Activated T-helper 1 cell treated with anti-CD3 and anti-CD28 coated beads, Interleukin-2, amount 50 U/mL, for 16 hours (primary cell): ENCODE results near the gene APOBEC3B.
"Not testable (repeated sequence)": the region's sequence is repeated elsewhere in the genome, so short reads cannot be mapped to it uniquely, and the experiment has no call there.

Experiments
- DNase-seq, 2 donors: peaks; one replicate each; pipeline ENCODE4 v3.0.0-alpha.2; 2020; ENCODE audit warnings: low read depth in 1 of 2, low spot score in 1 of 2

The APOBEC3B gene

DNA sequence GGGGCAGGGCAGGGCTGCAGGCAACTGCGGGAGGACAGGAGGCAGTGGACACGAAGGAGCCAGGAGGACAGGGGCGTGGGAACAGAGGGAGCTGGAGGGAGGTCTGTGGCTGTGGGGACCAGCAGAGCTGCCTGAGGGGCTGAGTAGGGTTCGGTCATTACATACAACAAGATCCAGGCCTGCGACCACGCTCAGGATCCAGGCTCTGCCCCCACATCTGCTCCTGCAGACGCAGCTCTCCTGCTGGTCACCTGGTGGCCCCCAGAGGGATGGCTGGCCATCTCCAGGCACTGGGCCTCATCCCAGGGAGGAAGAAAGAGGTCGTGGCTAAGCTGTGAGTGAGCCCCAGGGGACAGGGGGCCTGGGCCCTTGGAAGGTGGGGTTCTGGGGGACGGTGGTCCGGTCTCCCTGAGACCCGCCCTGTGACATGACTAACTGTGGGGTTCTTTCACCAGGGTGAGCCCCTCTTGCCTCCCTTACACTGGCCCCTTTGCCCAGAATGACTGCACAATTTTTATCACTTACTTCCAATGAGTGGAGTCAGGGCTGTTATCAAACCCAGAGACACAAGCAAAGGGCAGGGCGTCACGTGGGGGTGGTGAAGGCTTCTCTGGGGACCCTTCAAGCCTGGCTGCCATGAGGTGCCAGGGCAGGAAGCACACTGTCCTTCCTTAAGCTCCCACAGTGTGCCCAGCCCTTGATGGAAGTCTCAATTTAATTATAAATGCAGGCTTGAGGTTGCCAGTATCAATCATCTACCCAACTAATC is 31.4 kb upstream of the APOBEC3B start:
- DNase-seq: no peak

DNA sequence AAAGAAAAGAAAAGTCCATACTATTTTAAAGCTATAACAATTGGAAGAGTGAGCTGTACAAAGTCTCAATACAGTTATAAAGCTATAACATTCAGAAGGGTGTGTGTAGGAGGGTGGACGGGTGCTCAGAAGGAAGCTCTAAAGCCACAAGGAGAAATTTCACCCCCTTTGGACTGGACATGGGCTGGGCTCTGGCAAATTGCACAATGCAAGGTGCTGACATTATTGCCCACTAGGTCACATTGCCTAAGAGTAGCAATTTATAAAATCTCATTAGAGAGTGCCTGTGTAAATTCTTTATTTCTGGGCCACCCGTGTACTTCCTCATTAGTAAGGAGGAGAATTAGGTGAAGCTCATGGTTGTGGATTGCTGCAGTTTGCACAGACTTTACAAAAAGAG is 30.4 kb upstream of the APOBEC3B start:
- DNase-seq: no peak

DNA sequence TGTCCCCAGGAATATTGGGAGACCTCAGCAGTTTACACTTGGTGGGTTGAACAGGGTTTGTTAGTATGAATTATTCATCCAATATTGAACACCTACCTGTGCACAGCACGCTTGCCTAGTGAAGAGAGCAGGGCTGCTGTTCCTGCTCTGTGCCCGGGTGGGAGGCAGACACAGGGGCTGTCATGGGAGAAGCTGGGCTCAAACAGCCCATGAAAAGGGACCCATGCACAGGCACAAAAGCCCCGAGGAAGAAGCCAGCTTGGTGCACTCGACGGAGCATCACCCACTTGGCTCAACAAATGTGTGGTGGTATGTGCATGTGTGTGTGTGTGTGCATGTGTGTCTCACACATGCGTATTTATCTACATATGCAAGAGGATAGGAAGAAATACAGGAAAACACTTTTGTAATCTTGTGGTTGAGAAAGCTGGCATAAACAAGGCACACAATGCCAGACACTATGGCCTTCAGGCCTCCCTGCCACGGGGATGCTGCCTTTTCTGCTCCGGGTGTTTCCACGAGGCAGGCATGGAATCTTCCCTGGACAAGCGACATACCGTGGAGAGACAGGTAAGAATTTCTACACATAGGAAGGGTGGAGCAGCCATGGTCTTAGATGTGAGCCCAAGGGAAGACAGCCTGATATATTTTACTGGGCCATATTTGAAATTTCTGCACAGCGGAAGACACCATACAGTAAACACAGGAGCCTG is 29.7 kb upstream of the APOBEC3B start:
- DNase-seq: no peak

DNA sequence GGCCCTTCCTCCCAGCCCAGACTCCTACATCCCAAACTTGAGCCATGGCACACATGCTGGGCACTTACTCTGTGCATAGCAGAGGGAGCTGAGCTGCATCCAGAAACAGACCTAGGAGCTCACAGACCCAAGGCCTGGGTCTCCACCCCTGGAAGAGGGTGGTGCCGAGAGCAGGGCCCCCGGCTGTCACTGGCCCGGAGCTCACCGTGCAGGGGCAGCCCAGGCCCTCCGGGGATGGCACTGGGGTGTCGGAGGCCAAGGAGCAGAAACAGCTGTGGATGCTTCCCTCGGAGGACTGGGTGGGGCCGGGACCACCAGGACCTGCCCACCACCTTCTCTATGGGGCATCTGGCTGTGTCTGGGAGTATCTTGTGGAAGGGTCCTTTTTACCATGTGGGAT is 29.1 kb upstream of the APOBEC3B start:
- DNase-seq: no peak

DNA sequence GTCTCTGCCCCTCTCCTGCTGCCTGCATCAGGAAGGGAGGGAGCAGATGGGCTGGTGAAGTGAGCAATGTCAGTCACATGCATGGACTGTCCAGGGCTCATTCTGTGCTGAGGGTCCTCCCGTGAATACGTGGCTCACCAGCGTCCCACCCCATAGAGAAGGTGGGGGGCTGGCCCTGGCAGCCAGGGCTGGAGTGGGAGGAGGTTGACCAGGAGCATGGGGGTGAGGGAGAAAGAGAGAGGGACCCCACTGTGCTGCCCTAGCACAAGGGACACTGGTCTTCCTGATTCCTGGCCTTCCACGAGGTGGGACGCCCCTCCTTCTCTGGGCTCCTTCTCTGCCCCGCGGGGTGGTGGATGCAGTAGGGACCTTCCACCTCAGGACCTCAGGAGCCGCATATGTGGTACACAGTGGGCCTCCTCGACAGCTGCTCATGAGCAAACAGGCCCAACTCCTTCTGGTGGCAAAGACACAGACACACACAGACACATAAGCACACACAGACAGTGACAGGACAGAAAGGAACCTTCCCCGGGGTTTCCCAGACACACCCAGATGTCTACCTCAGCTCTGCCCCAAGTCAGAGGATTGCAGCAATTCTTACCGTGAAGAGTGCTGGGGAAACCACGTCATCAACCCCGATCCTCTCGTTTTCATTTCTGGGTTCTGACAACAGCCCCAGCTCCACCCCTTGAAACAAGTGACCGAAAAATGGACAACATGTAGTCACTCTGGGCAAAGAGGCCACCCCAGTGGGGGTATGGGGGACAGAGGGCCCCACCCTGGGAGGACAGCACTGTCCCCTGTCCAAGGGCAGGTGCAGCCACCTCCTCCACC is 28.4 kb upstream of the APOBEC3B start:
- DNase-seq: peak in 1 of 2 donors; percentile 43

DNA sequence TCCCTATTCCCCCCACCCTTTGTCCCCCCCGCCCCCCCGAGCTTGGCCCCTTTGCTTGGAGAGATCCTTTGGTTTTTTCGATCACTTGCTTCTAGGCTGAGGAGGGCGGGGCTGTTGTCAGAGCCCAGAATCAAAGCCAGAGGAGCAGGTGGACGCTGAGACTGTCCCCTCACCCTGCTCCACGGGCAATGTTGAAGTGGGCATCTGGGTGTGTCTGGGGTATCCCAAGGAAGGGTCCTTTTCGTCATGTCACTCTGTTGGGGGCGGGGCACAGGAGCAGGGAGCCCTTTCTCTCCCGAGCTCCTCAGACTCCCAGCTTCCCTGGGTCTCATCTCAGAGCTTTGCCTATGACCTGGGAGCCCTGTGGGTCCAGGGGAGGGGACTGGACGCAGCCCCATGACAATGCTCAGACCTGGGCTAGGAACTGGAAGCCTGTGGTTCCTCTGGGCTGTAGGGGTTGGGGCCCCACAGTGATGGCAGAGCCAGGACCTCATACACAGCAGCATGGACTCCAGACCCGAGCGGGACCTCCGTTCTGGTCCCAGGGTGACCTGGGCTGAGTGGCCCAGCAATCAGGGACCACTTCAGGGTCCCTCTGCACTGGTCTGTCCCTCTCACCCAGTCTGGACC is 27.6 kb upstream of the APOBEC3B start:
- no peak for DNase-seq

DNA sequence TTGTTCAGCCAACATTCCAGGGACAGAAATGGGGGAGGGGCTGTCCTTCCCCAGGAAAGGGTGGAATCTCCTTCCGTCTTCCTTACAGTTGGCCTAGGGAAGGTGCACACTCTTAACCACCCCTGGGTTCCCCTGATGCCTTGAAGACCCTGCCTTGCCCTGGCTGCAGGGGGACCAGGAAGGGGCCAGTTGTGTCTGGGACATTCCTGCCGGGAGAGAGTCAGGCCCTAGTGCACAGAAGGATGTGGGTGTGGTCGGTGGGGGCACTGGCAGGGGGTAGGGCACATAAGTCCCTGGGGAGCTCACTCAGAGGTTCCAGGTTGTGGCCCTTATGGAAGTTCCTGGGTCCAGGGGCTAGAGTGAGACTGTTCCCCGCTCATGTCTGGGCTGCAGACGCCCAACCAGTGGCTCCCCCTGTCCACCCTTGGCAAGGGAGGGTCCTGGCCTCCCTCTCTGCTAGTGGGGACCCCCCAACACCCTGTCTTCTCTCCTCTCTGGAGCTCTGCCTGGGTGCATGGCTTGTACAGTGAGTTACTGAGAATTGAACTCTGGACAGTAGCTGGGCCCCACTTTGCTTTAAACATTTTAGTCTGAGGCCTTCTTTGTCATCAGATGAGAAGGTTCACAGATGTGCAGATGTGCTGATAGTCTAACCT is 26.8 kb upstream of the APOBEC3B start:
- no peak for DNase-seq

DNA sequence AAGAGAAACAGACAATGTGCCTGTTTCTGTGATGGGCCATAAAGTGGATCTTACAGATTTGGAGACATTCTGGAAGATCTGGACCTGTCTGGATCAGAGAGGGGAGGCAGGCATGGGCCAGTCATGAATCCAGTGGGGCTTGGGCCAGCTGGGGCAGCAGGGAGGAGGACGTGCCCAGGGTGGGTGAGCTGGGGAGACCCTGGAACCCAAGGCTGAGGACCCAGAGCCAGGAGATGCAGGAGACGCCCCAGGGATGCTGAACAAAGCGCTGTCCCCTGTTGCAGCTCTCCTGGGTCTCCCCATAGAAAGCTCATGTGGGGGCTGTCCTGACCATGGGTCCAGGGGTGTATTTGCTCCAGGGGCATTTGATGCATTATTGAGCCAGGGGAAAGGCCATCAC is 26.2 kb upstream of the APOBEC3B start:
- DNase-seq: no peak

DNA sequence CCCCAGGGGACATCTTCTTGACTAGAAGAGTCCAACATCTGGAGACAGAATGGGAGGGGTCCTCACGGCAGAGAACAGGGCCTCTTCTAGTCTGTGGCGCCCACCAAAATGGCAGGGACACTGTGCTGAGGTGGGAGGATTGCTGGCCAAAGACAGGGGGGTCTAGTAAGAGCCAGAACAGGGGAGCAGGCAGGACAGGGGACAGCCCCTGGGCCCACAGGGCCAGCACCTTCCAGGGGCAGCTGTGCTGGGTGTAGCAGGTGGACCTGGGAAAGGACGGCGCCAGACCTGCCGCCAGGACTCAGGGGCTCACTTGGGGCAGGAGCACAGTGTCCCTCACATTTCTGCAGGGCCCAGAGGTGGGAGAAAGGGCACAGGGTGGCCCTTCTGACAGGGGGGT is 25.6 kb upstream of the APOBEC3B start:
- no peak for DNase-seq

DNA sequence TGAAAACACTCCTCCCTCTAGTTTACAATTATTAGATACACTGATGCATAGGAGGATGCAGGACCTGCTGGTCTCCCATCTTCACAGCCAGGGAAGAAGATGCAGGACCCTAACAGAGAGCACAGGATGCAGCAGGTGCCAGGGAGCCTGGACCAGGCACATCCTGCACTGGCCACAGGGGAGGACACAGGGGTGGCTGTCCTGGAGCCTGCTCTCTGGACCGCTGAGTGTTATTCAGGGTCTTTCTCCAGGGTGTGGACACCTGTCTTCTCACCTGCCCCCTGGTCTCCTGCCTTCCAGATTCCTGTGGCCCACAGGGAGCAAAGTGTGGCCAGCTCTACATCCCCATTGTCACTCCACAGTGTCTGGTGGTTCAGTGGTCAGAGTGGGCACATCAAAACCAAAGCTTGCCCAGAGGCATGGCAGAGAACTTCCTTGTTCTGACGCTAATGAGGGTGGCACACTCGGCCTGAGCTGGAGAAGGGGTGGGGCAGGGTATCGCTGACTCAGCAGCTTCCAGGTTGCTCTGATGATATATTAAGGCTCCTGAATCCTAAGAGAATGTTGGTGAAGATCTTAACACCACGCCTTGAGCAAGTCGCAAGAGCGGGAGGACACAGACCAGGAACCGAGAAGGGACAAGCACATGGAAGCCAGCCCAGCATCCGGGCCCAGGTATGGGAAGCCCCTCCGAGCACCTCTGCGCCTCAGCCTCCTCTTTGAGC is 24.9 kb upstream of the APOBEC3B start, which contains the start of gene APOBEC3A:
TSS of gene APOBEC3A (plus strand) at position 564 of the 725 bp plus-strand sequence. CDS start at position 647, 83 bp downstream.
- DNase-seq: no peak

DNA sequence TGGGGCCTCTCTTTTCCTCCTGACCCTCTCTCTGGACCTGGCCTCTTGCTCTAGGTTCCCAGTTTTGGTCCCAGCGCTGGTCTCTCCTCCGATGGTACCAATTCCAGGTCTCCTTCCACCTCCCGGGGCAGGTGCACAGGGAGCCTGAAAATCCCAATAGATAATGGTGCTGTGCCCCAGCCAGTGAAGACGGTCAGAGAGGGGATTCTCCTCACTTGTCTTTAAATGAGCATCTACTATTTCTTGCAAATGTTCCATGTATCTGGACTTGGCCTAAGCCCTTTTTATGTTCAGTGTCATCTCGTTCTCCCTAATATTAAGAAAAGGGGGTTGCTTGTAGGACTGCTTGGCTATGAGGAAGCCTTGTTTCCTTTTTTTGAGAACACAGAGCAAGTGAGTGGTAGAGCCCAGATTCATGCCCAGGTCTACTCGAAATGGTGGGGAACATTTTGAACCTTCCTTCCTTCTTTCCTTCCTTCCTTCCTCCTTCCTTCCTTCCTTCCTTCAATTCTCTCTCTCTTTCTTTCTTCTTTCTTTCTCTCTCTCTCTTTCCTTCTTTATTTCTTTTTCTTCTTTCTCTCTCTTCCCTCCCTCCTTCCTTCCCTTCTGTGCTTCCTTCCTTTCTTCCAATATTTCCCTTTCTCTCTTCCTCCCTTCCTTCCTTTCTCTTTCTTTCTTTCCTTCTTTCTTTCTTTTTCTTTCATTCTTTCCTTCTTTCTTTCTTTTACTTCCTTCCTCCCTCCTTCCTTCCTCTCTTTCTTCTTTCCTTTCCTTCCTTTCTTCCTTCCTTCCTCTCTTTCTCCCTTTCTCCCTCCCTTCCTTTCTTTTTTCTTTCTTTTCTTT is 24.1 kb upstream of the APOBEC3B start:
- no peak for DNase-seq

DNA sequence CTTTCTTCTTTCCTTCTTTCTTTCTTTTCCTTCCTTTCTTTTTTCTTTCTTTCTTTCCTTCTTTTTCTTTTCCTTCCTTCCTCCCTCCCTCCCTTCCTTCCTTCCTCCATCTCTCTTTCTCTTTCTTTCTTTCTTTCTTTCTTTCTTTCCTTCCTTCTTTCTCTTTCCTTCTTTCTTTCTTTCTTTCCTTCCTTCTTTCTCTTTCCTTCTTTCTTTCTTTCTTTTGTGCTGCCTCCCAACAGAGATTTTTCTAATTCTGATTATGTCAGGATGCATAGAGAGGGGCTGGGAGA is 23.6 kb upstream of the APOBEC3B start:
- DNase-seq: not testable (repeated sequence)

DNA sequence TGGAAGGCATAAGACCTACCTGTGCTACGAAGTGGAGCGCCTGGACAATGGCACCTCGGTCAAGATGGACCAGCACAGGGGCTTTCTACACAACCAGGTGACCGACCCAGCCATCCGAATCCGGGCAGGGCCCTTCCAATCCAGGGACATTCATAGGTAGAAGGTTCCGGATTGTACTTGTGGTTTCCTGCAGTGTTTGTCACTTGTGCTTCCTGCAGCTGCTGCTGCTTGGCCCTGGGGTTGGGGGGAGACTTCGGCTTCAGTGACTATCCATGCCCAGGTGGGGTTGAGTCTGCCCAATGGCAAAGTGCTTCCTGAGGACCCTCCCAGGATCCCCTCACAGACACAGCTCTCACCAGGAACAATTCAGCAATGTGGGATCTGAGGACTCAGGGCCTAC is 22.6 kb upstream of the APOBEC3B start:
- DNase-seq: no peak

DNA sequence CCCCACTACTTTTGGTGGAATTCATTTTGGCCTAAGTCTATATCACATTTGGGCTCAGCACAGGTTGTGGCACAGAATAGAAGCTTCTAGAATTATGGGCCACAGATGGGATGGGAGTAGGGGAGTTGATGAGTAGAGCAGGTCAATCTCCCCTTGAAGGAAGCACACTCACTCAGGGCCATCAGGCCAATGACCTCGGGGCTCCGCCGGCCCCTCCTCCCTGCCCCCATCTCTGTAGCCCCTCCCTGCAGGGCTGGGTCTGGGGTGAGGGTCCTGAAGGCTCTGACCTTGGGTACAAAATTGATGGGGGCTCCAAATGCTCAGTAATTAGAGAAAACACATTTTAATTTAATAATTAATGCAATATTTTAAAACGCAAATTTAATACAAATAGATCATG is 21.5 kb upstream of the APOBEC3B start:
- DNase-seq: not testable (repeated sequence)

DNA sequence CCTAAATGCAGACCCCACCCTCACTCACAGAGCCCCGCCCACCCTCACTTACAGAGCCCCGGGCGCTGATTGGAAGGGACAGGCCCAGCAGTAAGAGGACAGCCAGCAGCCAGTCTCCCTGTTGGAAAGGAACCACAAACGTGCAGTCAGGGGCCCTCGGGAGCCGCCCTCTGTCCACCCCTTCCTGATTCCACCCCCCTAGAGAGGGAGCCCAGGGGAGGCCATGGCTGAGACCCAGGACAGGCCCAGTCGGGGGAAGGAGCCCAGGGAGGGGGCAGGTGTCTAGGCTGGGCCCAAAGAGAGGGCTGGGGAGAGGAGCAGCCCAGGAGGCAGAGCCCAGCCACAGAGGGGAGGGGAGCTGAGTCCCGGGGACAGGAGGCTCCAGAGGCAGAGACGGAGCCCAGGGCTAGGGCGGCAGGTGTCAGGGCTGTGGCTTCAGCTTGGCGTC is 18.8 kb upstream of the APOBEC3B start:
- DNase-seq: not testable (repeated sequence)

DNA sequence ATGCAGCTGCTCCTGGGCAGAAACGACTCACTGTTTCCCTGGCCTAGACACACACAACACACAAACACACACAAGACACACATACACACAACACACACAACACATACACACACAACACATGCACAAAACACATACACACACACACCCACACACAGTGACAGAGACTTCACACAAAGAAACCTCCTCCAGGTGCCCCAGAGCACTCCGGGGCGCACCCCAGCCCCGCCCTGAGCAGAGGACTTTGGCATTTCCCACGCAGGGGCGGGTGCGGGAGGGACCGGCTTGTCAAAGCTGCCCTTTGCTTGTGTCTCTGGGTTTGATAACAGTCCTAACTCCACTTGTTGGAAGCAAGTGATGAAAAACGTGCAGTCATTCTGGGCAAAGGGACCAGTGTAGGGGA is 18.3 kb upstream of the APOBEC3B start:
- DNase-seq: no peak

DNA sequence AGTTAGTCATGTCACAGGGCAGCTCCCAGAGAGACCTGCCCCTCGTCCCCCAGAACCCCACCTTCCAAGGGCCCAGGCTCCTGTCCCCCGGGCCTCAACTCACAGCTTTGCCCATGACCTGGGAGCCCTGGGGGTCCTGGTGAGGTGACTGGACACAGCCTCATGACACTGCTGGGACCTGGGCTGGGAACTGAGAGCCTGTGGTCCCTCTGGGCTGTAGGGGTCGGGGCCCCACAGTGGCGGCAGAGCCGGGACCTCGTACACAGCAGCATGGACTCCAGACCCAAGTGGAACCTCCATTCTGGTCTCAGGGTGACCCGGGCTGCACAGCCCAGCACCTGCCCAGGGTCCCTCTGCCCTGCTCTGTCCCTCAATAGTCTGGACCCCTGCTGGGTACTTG is 17.8 kb upstream of the APOBEC3B start:
- no peak for DNase-seq

DNA sequence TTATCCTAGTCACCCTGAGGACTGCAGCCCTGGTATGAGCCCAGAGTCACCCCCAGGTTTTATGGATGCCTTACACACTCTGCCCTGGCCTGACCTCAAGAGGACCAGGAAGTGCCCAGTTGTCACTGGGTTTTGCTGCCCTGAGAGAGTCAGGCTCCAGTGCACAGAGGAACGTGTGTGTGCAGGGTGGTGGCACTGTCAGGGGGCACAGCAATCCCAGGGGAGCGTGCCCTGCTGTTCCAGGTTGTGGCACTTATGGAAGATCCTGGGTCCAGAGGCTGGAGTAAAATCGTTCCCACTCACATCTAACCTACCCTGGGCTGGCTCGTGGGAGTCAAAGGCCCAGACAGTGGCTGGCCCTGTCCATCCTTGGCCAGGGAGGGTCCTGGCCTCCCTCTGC is 17.2 kb upstream of the APOBEC3B start:
- DNase-seq: no peak

DNA sequence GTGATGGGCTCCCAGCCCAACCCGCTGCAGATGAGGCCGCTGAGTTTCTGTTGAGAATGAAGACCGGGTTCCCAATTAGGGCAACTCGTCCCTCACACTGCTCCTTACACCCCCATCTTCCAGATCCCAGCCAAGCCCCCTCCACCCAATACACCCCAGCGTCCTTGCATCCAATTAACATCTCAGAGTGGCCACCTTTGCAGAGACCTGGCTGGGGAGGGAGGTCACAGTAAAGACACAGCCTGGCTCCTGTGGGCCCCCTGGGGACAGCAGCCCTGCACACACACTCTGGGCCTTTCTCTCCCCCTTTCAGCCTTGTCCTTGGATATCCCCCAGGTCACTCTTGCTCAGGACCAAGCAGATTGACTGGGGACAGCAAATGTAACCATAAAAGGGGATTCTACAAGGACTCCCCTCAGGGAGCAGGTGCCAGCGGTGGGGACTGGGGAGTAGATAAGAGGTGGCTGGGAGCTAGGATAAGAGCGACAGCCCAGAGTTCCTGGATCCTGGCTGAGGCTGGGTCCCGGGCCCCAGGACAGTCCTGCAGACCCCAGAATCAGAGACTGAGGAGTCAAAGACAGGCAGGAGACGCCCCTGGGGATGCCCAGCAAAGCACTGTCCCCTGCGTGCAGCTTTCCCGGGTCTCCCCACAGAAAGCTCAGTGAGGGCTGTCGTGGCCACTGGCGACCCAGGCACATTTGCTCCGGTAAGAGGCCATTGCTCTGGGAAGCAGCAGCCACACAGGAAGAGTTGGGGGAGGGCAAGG is 16.4 kb upstream of the APOBEC3B start:
- no peak for DNase-seq
